ENCODE results near the gene STAG1. TPM values are rescaled to one million over a fixed set of nuclear protein-coding genes. Genes with fewer than 3 reads are reported as not detected.
"Not testable (repeated sequence)": the region's sequence is repeated elsewhere in the genome, so short reads cannot be mapped to it uniquely, and the experiment has no call there.

STAG1 gene
- total RNA-seq, 1 donor from 2014 or later: 95.8 TPM

GRCh38 chr3:136387031-136387430, 365.1 kb downstream of the STAG1 start:
- DNase-seq: no peak

GRCh38 chr3:136385457-136385856, 366.7 kb downstream of the STAG1 start:
- DNase-seq: no peak

GRCh38 chr3:136381051-136381450, 371.1 kb downstream of the STAG1 start:
- no peak for DNase-seq

GRCh38 chr3:136380530-136380929, 371.6 kb downstream of the STAG1 start:
- DNase-seq: no peak

- DNase-seq: no peak
Measured at GRCh38 chr3:136378011-136378410, 374.2 kb downstream of the STAG1 start.

GRCh38 chr3:136377508-136377907, 374.7 kb downstream of the STAG1 start:
- DNase-seq: peak; percentile 30

GRCh38 chr3:136375800-136376199, 376.4 kb downstream of the STAG1 start:
- DNase-seq: not testable (repeated sequence)

- peak; percentile 66 for DNase-seq
Measured at GRCh38 chr3:136366289-136366688, 385.9 kb downstream of the STAG1 start.

GRCh38 chr3:136353461-136353860, 398.7 kb downstream of the STAG1 start:
- DNase-seq: no peak

- DNase-seq: no peak
Measured at GRCh38 chr3:136351905-136352304, 400.3 kb downstream of the STAG1 start.

- no peak for DNase-seq
Measured at GRCh38 chr3:136351351-136351750, 400.8 kb downstream of the STAG1 start.

GRCh38 chr3:136350557-136350956, 401.6 kb downstream of the STAG1 start:
- DNase-seq: no peak

- peak; percentile 53 for DNase-seq
Measured at GRCh38 chr3:136350132-136350531, 402.0 kb downstream of the STAG1 start.

GRCh38 chr3:136346486-136346885, 405.7 kb downstream of the STAG1 start:
- DNase-seq: no peak

GRCh38 chr3:136343873-136344555, 408.2 kb downstream of the STAG1 start:
- DNase-seq: peak; percentile 64

- no peak for DNase-seq
Measured at GRCh38 chr3:136343446-136343845, 408.7 kb downstream of the STAG1 start.

- peak; percentile 31 for DNase-seq
Measured at GRCh38 chr3:136336329-136337100, 415.7 kb downstream of the STAG1 start.

- DNase-seq: not testable (repeated sequence)
Measured at GRCh38 chr3:136334726-136335125, 417.5 kb downstream of the STAG1 start.

- no peak for DNase-seq
Measured at GRCh38 chr3:136334209-136334608, 418.0 kb downstream of the STAG1 start.

- no peak for DNase-seq
Measured at GRCh38 chr3:136332776-136333175, 419.4 kb downstream of the STAG1 start.

GRCh38 chr3:136332302-136332701, 419.9 kb downstream of the STAG1 start:
- no peak for DNase-seq

- DNase-seq: no peak
Measured at GRCh38 chr3:136330900-136331299, 421.3 kb downstream of the STAG1 start.

GRCh38 chr3:136329593-136329992, 422.6 kb downstream of the STAG1 start:
- DNase-seq: no peak

GRCh38 chr3:136327671-136328070, 424.5 kb downstream of the STAG1 start:
- DNase-seq: no peak
